ENCODE measurements around the gene MICAL2.

The MICAL2 gene

DNA sequence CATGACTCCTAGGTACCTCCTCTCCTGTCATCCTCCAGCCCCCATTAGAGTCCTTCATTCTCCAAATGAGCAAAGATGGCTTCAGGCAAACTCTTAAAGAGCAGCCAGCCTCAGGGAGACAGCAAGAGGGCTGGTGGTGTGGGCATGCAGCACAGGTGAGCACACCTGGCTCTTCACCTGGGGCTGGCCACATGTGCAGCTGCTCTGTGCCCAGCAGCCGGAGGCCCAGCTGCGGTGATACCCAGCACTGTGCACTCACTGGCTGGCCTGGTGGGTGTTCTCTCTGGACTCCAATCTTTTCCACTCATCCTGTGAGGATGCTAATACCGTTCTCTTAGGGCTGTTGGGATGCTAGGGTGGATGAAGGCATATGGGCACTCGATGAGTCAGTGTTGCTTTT is 160.9 kb downstream of the MICAL2 start:
- no peak overlapping the region for H3K4me3 ChIP-seq (ENCODE audit: low read length)
- TF ChIP-seq, protein P1, sequence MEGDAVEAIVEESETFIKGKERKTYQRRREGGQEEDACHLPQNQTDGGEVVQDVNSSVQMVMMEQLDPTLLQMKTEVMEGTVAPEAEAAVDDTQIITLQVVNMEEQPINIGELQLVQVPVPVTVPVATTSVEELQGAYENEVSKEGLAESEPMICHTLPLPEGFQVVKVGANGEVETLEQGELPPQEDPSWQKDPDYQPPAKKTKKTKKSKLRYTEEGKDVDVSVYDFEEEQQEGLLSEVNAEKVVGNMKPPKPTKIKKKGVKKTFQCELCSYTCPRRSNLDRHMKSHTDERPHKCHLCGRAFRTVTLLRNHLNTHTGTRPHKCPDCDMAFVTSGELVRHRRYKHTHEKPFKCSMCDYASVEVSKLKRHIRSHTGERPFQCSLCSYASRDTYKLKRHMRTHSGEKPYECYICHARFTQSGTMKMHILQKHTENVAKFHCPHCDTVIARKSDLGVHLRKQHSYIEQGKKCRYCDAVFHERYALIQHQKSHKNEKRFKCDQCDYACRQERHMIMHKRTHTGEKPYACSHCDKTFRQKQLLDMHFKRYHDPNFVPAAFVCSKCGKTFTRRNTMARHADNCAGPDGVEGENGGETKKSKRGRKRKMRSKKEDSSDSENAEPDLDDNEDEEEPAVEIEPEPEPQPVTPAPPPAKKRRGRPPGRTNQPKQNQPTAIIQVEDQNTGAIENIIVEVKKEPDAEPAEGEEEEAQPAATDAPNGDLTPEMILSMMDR (conservative IDR thresholded peaks at IDR 0.05; ENCODE audit: low read depth, low read length), result no peak
- DNase-seq (ENCODE audit: low read depth), result no peak

DNA sequence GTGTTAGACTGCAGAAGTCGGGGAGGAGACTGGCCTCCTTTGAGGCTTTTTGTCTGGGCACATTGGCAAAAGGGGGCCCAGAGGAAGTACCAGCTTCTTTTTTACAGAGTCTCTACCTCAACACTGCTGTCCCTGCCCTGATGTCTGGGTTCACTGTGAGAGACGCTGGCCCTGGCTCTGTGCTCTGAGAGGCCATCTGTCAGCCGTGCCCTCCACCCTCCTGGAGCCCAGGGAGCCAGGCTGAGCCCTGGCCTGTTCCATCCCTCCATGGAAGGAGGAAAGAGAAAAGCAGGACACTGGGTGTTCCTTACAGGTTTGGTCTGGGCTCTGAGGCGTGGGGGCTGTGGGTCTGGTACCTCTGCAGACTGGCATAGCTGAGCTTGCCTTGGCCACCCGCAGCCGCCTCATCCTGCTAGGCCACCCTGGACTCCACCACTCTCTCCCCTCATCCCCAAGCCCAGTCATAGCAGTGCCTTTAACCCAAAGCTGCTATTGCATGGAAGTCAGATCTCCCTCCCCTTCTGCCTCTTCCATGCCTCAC is 161.5 kb downstream of the MICAL2 start:
- TF ChIP-seq, protein P1 (conservative IDR thresholded peaks at IDR 0.05; ENCODE audit: low read depth, low read length), result no peak
- no peak overlapping the region for H3K4me3 ChIP-seq (ENCODE audit: low read length)
- DNase-seq (ENCODE audit: low read depth), result no peak

DNA sequence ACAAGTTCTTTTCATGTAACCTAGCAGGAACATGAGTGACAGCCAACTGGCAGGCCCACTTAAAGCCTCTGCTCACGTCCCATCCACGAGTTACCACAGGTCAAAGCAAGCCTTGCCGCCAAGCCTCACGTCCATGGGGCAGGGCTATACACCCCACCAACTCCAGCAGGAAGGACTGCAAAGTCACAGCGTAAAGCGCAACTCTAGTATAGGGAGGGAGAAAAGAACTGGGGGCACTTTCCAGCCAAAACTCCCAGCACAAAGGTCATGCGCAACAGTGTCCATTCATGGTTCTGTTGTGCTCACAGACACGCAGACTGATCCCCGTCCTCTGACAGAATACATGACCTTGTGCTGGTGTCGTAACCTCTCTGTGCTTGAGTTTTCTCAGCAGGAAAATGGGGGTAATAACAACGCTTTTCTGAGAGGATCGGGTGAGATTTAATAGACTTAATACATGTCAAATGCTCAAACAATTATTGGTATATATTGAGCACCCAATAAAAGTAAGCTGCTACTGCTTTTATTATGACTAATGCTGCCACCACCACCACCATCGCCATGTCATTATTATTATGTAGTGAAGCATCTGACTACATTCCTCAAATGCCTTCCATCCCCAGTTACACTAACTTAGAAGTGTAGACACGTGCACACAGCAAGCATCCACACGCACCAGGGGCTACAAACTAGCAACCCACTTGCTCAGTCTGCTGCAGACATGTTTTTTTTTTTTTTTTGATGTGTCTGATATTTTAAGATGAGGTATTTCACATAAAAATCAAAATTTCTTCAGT is 162.6 kb downstream of the MICAL2 start:
- no peak overlapping the region for H3K4me3 ChIP-seq (ENCODE audit: low read length)
- TF ChIP-seq, protein P1 (conservative IDR thresholded peaks at IDR 0.05; ENCODE audit: low read depth, low read length), result no peak
- DNase-seq (ENCODE audit: low read depth), result peak; percentile 54

DNA sequence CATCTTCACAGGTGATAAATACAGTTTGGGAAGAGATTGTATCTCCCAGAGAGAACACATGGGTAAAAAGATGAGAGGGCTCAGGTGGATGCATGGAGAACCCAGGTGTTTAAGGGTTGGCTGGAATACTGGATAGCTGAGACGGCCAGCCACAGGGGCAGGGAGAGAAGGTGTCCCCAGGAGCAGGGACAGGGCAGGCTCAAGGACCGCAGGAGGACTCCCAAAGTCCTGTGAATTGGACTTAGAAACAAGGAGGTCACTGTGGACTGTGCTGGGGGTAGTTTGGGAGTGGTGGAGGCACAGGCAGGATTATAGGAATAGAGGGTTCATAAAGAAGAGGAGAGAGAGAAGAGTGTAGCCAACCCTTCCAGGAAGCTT is 163.2 kb downstream of the MICAL2 start:
- H3K4me3 ChIP-seq (ENCODE audit: low read length), result no peak overlapping the region
- TF ChIP-seq, protein P1 (conservative IDR thresholded peaks at IDR 0.05; ENCODE audit: low read depth, low read length), result no peak
- no peak for DNase-seq (ENCODE audit: low read depth)

DNA sequence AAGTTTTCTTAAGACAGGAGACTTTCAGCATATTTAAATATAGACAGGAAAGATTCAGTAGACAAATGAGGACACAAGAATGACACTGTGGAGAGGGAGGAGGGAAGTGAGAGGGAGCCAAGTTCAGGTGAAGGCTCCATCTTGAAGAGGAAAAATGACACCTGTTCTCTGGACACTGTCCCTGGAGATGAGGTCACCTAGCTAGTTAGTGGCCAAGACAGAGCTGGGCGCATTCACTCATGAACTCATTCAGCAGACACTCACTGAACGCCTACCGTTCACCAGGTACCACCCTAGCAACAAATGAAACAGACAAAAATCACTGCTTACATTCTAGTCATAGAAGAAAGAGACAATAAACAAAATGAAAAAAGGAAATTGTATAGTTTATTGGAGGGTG is 163.7 kb downstream of the MICAL2 start:
- DNase-seq (ENCODE audit: low read depth), result no peak

DNA sequence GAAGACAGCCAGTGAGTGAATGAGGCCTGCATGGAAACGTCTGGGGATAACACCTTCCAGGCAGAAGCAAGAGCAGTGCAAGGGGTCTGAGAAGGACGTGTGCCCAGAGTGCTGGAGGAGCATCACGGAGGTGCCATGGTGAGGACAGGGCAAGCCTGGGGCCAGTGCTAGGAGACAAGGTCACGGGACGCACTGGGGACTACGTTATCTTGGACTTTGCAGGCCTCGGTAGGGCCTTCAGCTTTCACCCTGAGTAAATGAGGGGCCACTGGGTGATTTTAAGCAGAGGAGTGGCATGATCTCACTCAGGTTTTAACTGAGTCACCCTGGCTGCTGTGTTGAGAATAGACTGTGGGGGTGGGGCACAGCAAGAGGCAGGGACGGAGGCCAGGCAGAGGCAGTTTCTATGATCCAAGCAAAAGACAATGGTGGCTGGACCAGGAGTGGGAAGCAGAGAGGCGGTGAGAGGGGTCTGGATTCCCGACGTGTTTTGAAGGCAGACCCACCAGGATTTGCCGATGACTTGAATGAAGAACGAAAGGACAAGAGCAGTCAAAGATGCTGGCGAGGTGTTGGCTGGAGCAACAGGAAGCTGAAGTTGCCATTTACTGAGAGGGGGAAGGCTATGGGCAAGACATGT is 164.3 kb downstream of the MICAL2 start:
- TF ChIP-seq, protein P1 (conservative IDR thresholded peaks at IDR 0.05; ENCODE audit: low read depth, low read length), result no peak
- no peak for DNase-seq (ENCODE audit: low read depth)
- no peak overlapping the region for H3K4me3 ChIP-seq (ENCODE audit: low read length)

More for the DNA sequence above, 163.7 kb downstream of the MICAL2 start:
- H3K4me3 ChIP-seq (ENCODE audit: low read length), result no peak overlapping the region
- TF ChIP-seq, protein P1 (conservative IDR thresholded peaks at IDR 0.05; ENCODE audit: low read depth, low read length), result no peak

Data from retinal pigment epithelial cell (primary cell).